ENCODE results near the gene FBLIM1. TPM values are rescaled to one million over a fixed set of nuclear protein-coding genes. Genes with fewer than 3 reads are reported as not detected.
A peak's percentile ranks its signal among the peaks of the same experiment; 100 is the strongest.

The FBLIM1 gene
- total and polyA plus RNA-seq, 9 donors = 17.3 to 41.4 (median 27.2) TPM

DNA sequence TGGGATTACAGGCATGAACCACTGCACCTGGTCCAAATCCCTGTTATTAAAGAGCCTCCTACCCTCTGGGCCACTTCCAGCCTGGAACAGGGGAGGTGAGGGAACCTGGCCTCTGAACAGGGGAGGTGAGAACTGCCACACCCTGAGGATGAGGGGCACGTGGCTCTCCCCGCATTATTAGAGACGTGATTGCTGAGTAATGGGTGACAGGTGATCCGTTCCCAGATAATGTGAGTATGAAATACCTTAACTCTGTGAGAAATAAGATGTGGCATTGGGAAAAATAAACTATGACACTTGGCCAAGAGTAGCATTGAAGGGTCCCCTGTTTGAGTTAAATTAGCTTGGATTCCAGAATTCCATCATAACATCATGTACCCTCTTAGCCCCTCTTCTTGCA lies 36.2 kb upstream of the FBLIM1 start:
- Histone ChIP-seq H3K27me3 (ENCODE audit: control insufficient read depth, insufficient read depth, low read length) (no peaks in the 10 kb centered on the region), H3K36me3 (ENCODE audit: control insufficient read depth, insufficient read depth, low read length) (peaks cover 83% of the 10 kb centered on the region), H3K4me3 (ENCODE audit: low read length) (no peak overlapping the region), H3K27ac (ENCODE audit: low read length) (peak overlapping the region; percentile 29), H3K4me1 (ENCODE audit: control insufficient read depth, insufficient read depth, low read length) (peaks cover 61% of the 10 kb centered on the region), H3K9me3 (replicated peaks; ENCODE audit: control insufficient read depth, low read depth, low read length) (no peaks in the 10 kb centered on the region)
- DNase-seq = no peak
- no CpG with 5 or more reads among the region's 4 CpGs for WGBS (ENCODE audit: insufficient coverage)

DNA sequence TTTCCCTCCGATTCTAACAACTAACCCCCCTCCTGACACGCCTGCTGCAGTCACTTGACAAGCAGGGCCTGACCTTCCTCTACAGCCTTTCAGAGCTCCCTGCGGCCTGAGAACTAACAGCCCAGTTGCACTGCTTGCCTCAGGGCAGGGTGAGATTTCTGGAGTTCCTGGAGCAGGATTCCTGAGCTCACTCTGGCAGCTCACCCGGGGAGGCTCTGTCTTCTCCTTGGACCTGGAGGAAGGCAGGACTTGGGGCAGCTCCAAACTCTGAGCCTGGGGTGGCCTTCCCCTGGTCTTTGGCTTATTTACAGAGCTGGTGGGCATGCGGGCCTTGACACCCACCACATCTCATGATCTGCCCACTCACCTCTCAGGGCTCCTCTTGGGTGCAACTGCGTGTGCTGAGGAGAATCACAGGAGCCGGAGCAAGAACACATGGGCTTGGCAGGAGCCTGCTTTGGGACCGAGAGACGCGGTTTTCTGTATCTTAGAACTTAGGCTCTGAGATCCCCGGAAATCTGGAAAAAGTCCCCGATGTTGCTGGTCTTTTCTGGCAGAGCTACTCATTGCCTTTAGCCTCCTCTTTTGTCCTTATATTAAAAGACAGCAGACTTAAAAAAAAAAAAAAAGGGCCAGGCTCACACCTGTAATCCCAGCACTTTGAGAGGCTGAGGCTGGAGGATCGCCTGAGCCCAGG lies 35.6 kb upstream of the FBLIM1 start:
- H3K4me1 ChIP-seq (ENCODE audit: control insufficient read depth, insufficient read depth, low read length) = peaks cover 57% of the 10 kb centered on the region
- peak; percentile 73 for DNase-seq
- no peaks in the 10 kb centered on the region for H3K9me3 ChIP-seq (replicated peaks; ENCODE audit: control insufficient read depth, low read depth, low read length)
- H3K27ac ChIP-seq (ENCODE audit: low read length) = peak overlapping the region; percentile 29
- peaks cover 84% of the 10 kb centered on the region for H3K36me3 ChIP-seq (ENCODE audit: control insufficient read depth, insufficient read depth, low read length)
- WGBS (ENCODE audit: insufficient coverage) = 49% methylated on average over 12 of the region's 13 CpGs
- H3K27me3 ChIP-seq (ENCODE audit: control insufficient read depth, insufficient read depth, low read length) = no peaks in the 10 kb centered on the region
- no peak overlapping the region for H3K4me3 ChIP-seq (ENCODE audit: low read length)

DNA sequence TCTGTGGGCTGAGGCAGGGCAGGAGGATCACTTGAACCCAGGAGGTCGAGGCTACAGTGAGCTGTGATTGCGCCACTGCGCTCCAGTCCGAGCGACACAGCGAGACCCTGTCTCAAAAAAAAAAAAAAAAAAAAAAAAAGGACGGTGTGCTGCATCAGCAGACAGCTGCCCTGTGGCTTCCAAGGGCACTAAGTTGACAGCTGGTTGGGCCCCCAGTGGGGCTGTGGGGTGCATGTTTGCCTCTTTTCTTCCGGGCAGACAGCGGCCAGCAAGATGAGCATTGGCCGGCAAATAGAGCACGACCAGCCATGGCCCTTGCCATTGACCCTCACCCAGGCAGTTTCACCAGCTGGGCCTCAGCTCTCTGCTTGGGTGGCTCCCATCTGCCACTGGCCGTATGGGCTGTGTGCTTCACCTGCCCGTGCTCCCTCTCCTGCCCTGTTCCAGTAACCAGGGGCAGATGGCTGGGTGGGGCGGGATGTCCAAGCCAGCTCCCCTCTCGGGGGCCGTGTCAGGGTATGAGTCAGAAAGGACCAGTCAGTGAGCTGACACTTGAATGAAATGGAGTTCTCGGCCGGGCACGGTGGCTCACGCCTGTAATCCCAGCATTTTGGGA lies 34.9 kb upstream of the FBLIM1 start:
- H3K4me3 ChIP-seq (ENCODE audit: low read length) = no peak overlapping the region
- H3K27ac ChIP-seq (ENCODE audit: low read length) = no peak overlapping the region
- peaks cover 56% of the 10 kb centered on the region for H3K4me1 ChIP-seq (ENCODE audit: control insufficient read depth, insufficient read depth, low read length)
- H3K27me3 ChIP-seq (ENCODE audit: control insufficient read depth, insufficient read depth, low read length) = no peaks in the 10 kb centered on the region
- 85% methylated on average over 17 of the region's 20 CpGs for WGBS (ENCODE audit: insufficient coverage)
- DNase-seq = no peak
- H3K9me3 ChIP-seq (replicated peaks; ENCODE audit: control insufficient read depth, low read depth, low read length) = no peaks in the 10 kb centered on the region
- peaks cover 86% of the 10 kb centered on the region for H3K36me3 ChIP-seq (ENCODE audit: control insufficient read depth, insufficient read depth, low read length)

DNA sequence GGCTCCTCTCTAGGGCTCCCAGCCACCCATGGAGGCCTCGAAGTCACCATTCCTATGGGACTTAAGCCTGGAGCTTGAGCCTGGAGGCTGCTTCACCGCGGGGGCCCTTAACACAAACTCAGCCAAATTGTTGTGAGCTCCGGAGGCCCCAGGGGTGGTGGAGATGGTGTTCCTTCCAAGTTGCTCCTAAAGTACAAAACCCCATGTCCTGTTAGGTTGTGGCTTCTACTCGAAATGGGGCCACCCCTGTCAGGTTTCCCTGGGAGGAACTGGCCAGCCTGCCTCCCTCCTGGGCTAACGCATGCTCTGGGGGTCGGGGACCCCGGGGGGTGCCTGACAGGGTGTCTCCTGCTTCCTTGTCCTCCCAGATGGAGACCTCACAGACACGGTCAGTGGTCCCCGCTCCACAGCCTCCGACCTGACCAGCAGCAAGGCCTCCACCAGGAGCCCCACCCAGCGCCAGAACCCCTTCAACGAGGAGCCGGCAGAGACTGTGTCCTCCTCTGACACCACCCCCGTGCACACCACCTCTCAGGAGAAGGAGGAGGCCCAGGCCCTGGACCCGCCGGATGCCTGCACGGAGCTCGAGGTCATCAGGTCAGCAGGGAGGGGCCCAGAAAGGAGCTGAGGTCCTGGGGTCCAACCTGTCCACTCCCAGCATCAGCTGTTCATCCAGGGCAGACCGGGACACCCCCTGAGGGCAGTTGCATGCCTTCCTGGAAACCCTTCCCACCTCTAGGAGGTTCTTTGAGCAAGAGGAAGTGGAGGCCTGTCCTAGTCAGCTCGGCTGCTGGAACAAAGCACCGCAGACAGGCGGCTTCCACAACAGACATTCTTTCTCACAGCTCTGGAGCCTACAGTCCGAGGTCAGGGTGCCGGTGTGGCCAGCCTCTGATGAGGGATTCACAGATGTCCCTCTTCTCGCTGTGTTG lies 33.4 kb upstream of the FBLIM1 start:
- no peak for DNase-seq
- H3K9me3 ChIP-seq (replicated peaks; ENCODE audit: control insufficient read depth, low read depth, low read length) = no peaks in the 10 kb centered on the region
- 84% methylated on average over 7 of the region's 26 CpGs for WGBS (ENCODE audit: insufficient coverage)
- H3K4me3 ChIP-seq (ENCODE audit: low read length) = no peak overlapping the region
- no peaks in the 10 kb centered on the region for H3K27me3 ChIP-seq (ENCODE audit: control insufficient read depth, insufficient read depth, low read length)
- H3K4me1 ChIP-seq (ENCODE audit: control insufficient read depth, insufficient read depth, low read length) = peaks cover 53% of the 10 kb centered on the region
- peaks cover 86% of the 10 kb centered on the region for H3K36me3 ChIP-seq (ENCODE audit: control insufficient read depth, insufficient read depth, low read length)
- H3K27ac ChIP-seq (ENCODE audit: low read length) = no peak overlapping the region

DNA sequence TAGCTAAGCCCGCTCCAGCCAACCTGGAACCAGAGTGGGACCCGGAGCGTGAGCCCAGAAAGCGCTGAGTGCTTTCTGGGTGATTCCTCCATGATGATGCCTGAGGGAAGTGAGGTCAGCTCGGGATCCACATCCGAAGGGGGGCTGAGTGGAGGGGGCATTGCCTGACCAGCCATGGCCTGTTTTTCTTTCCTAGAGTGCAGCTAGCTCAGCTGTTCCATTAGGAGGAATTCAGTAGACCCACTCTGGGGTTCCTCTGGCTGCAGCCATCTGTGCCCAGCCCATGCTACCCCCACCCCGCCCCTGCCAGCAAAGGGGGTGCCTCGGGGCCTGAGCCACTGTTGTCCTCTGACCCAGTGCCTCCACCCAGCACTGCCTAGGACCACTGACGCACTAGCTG lies 32.1 kb upstream of the FBLIM1 start:
- H3K27me3 ChIP-seq (ENCODE audit: control insufficient read depth, insufficient read depth, low read length) = no peaks in the 10 kb centered on the region
- peaks cover 86% of the 10 kb centered on the region for H3K36me3 ChIP-seq (ENCODE audit: control insufficient read depth, insufficient read depth, low read length)
- no peak for DNase-seq
- no peaks in the 10 kb centered on the region for H3K9me3 ChIP-seq (replicated peaks; ENCODE audit: control insufficient read depth, low read depth, low read length)
- no peak overlapping the region for H3K27ac ChIP-seq (ENCODE audit: low read length)
- peaks cover 53% of the 10 kb centered on the region for H3K4me1 ChIP-seq (ENCODE audit: control insufficient read depth, insufficient read depth, low read length)
- WGBS (ENCODE audit: insufficient coverage) = 86% methylated on average over 9 of the region's 9 CpGs
- no peak overlapping the region for H3K4me3 ChIP-seq (ENCODE audit: low read length)

DNA sequence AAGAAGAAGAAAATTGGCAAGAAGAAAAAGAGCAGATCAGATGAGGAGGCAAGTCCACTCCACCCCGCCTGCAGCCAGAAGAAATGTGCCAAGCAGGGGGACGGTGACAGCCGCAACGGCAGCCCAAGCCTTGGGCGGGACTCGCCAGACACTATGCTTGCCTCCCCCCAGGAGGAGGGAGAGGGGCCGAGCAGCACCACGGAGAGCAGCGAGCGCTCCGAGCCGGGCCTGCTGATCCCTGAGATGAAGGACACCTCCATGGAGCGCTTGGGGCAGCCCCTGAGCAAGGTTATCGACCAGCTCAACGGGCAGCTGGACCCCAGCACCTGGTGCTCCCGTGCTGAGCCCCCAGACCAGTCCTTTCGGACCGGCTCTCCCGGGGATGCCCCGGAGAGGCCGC lies 31.6 kb upstream of the FBLIM1 start:
- WGBS (ENCODE audit: insufficient coverage) = 61% methylated on average over 20 of the region's 21 CpGs
- no peaks in the 10 kb centered on the region for H3K27me3 ChIP-seq (ENCODE audit: control insufficient read depth, insufficient read depth, low read length)
- no peak overlapping the region for H3K4me3 ChIP-seq (ENCODE audit: low read length)
- no peaks in the 10 kb centered on the region for H3K9me3 ChIP-seq (replicated peaks; ENCODE audit: control insufficient read depth, low read depth, low read length)
- no peak overlapping the region for H3K27ac ChIP-seq (ENCODE audit: low read length)
- H3K36me3 ChIP-seq (ENCODE audit: control insufficient read depth, insufficient read depth, low read length) = peaks cover 86% of the 10 kb centered on the region
- H3K4me1 ChIP-seq (ENCODE audit: control insufficient read depth, insufficient read depth, low read length) = peaks cover 53% of the 10 kb centered on the region
- no peak for DNase-seq

DNA sequence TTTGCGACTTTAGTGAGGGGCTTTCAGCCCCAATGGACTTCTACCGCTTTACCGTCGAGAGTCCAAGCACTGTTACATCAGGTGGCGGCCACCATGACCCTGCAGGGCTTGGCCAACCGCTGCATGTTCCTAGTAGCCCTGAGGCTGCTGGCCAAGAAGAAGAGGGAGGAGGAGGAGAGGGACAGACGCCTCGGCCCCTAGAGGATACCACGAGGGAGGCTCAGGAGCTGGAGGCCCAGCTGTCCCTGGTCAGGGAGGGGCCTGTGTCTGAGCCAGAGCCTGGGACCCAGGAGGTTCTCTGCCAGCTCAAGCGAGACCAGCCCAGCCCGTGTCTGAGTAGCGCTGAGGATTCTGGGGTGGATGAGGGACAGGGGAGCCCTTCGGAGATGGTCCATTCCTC lies 31.2 kb upstream of the FBLIM1 start:
- no peak overlapping the region for H3K27ac ChIP-seq (ENCODE audit: low read length)
- 78% methylated on average over 13 of the region's 13 CpGs for WGBS (ENCODE audit: insufficient coverage)
- peaks cover 52% of the 10 kb centered on the region for H3K4me1 ChIP-seq (ENCODE audit: control insufficient read depth, insufficient read depth, low read length)
- H3K36me3 ChIP-seq (ENCODE audit: control insufficient read depth, insufficient read depth, low read length) = peaks cover 87% of the 10 kb centered on the region
- H3K4me3 ChIP-seq (ENCODE audit: low read length) = no peak overlapping the region
- no peak for DNase-seq
- no peaks in the 10 kb centered on the region for H3K27me3 ChIP-seq (ENCODE audit: control insufficient read depth, insufficient read depth, low read length)
- no peaks in the 10 kb centered on the region for H3K9me3 ChIP-seq (replicated peaks; ENCODE audit: control insufficient read depth, low read depth, low read length)

DNA sequence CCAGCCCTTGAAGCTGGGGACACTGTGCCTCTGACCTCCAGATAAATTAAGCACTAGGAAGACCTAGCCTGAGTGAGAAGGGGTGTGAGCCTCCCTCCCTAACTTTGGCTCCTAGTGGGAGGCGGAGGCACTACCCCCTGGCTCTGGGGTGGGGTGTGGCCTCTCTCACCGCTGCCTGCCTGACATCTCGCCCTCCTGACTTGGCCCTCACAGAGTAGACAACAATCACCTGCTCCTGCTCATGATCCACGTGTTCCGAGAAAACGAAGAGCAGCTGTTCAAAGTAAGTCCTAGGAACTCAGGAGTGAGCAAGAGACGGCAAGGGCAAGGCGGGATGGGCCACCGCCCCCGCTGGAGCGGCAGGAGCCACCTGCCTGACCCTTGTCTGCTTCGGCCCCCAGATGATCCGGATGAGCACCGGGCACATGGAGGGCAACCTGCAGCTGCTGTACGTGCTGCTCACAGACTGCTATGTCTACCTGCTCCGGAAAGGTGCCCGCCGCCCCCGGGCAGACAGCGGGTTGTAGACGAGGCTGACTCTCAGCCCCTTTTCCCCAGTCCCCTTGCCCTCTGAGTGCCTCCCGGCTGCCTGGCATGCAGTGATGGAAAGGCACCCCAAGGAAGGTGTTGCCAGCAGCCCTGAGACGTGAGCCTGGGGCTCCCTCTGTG lies 30.6 kb upstream of the FBLIM1 start:
- 84% methylated on average over 22 of the region's 23 CpGs for WGBS (ENCODE audit: insufficient coverage)
- H3K4me3 ChIP-seq (ENCODE audit: low read length) = no peak overlapping the region
- no peaks in the 10 kb centered on the region for H3K9me3 ChIP-seq (replicated peaks; ENCODE audit: control insufficient read depth, low read depth, low read length)
- H3K36me3 ChIP-seq (ENCODE audit: control insufficient read depth, insufficient read depth, low read length) = peaks cover 87% of the 10 kb centered on the region
- H3K4me1 ChIP-seq (ENCODE audit: control insufficient read depth, insufficient read depth, low read length) = peaks cover 46% of the 10 kb centered on the region
- no peaks in the 10 kb centered on the region for H3K27me3 ChIP-seq (ENCODE audit: control insufficient read depth, insufficient read depth, low read length)
- DNase-seq = no peak
- H3K27ac ChIP-seq (ENCODE audit: low read length) = no peak overlapping the region

DNA sequence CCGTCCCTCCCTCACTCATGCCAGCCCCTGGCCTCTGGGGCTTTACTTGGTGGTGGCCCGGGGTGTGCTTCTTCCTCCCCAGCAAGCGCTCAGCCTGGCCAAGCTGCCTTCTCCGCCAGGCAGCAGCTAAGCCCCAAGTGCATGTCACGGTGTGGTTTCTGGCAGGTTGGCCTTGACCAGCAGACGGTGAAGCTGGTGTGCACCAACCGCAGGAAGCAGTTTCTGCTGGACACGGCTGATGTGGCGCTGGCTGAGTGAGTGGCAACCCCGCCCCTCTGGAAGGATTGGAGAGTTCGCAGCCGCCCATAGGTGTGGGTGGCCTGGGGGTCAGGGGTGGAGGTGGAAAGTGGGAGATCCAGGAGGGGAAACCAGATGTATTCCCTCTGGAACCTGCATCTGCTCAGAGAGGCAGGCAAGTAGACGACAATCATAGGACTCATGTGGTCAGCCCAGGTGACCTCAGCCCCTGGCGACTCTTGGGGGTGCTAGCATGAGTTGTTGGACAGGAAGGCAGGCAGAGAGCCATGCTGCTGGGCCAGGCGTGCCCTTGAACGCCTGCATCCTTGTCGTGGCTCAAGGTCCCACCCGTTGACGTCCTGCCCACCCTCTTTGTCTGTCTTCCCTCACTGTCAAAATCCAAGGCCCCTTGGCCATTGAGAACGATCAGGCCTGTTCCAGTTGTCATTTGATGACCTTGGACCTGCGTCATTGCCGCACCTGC lies 29.5 kb upstream of the FBLIM1 start:
- Histone ChIP-seq H3K27ac (ENCODE audit: low read length) (no peak overlapping the region), H3K4me3 (ENCODE audit: low read length) (no peak overlapping the region), H3K27me3 (ENCODE audit: control insufficient read depth, insufficient read depth, low read length) (no peaks in the 10 kb centered on the region), H3K4me1 (ENCODE audit: control insufficient read depth, insufficient read depth, low read length) (peaks cover 36% of the 10 kb centered on the region), H3K36me3 (ENCODE audit: control insufficient read depth, insufficient read depth, low read length) (peaks cover 93% of the 10 kb centered on the region), H3K9me3 (replicated peaks; ENCODE audit: control insufficient read depth, low read depth, low read length) (no peaks in the 10 kb centered on the region)
- DNase-seq = no peak
- WGBS (ENCODE audit: insufficient coverage) = 83% methylated on average over 17 of the region's 22 CpGs
